HG03097 (cell line): ENCODE data around the gene NCDN.

Experiments
- ATAC-seq: cut with Tn5 transposase; IDR thresholded peaks from one replicate; pipeline ENCODE4 v1.9.1; 2021; ENCODE audit not compliant: unreplicated experiment, low FRiP score

The NCDN gene

GRCh38 chr1:35557611-35558373, at the start of gene NCDN:
NCDN (plus strand) TSS chr1:35557799; CDS start chr1:35558191, 392 bp downstream.
- ATAC-seq: peak; percentile 53

GRCh38 chr1:35507947-35508346, 49.7 kb upstream of the NCDN start:
- no peak for ATAC-seq

GRCh38 chr1:35509558-35509957, 48.0 kb upstream of the NCDN start:
- ATAC-seq: no peak

DNA sequence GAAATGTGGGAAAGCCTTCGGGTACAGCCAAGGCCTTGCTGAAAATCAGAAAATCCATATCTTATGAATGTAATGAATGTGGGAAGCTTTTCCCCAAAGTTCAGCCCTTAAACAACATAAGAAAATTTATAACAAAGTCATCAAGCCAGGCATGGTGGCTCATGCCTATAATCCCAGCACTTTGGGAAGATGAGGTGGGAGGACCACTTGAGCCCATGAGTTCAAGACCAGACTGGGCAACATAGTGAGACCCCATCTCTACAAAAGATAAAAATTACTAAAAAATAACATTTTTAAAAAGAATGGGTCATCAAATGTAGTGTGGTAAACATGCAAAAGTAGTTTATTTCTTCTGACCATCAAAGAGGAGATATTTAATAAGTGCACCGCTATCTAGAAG, 46.3 kb upstream of the NCDN start:
- no peak for ATAC-seq

GRCh38 chr1:35518183-35518582, 39.4 kb upstream of the NCDN start:
- no peak for ATAC-seq

DNA sequence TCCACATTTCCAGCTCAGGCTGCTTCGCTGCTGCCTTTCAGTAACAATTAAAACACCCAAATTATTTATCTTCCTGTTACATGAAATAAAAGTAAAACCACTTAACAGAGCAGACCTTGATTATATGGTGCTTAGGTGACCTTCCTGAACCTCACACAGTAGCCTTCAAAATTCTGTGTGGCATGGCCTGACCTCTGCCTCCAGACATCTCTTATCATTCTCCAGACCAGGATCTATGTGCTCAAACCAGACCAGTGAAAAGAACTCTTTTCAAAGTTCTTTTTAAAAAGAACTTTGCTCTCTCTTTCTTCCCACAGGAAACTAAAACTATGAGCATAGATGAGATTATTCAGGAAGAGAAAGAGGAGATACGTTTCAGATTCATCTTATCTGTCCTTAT, 38.2 kb upstream of the NCDN start:
- ATAC-seq: no peak

- no peak for ATAC-seq
Measured at GRCh38 chr1:35524106-35524505, 33.5 kb upstream of the NCDN start.

- no peak for ATAC-seq
Measured at GRCh38 chr1:35530168-35530567, 27.4 kb upstream of the NCDN start.

GRCh38 chr1:35530946-35531345, 26.7 kb upstream of the NCDN start:
- no peak for ATAC-seq

DNA sequence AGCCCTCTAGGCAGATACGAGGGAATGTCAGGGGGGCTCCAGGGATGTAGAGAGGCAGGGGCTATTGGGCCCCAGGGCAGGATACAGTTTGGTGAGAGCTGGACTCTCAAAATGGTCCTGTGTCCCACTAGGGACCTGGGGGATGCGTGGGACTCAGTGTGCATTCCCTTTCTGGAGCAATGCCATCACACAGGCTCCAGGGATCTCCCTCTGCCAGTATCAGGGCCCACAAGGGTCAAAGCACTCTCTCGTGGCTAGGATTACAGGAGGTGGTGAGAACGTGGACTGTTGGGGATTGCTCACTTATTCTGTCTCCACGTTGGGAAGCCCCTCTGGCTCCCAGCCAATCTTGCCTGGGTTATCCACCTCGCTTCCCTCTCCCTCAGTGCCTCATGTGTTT, 26.2 kb upstream of the NCDN start:
- no peak for ATAC-seq

DNA sequence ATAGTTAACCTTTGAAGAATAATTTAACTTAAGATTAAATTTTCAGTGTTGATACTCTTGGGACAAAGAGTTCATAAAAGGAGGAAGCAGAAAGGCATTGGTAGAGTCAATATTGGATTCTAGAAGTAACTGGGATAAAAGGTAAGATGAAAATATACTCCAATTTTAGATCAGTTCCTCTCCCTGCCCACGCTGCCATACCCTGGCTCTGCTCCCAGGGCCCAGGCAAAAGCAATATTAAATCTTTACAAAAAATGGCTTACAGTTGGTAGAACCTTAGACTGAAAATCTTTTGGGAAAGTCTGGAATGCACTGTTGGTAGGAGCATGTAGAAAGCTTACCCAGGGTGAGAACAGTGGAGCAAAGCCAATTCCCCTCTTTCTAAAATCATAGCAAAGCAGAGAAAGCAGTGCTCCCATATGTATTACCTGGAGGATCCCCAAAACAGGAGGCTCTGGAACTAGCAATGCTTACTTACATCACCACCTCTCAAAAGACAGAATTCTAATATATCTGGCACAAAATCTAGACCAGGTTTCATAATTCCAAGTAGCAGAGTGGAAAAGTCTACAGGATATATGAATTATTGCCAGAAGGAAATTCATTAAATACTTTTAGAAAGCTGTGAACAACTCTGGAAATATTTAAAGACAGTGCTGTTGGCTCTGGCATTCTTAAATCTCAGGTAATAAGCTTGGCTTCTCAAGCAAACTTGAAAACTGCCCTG, 24.9 kb upstream of the NCDN start:
- ATAC-seq: no peak

- ATAC-seq: no peak
Measured at GRCh38 chr1:35533586-35533985, 24.0 kb upstream of the NCDN start.

- ATAC-seq: no peak
Measured at GRCh38 chr1:35535243-35535642, 22.4 kb upstream of the NCDN start.

GRCh38 chr1:35536556-35537162, 20.9 kb upstream of the NCDN start:
- no peak for ATAC-seq

- ATAC-seq: no peak
Measured at GRCh38 chr1:35537806-35538205, 19.8 kb upstream of the NCDN start.

DNA sequence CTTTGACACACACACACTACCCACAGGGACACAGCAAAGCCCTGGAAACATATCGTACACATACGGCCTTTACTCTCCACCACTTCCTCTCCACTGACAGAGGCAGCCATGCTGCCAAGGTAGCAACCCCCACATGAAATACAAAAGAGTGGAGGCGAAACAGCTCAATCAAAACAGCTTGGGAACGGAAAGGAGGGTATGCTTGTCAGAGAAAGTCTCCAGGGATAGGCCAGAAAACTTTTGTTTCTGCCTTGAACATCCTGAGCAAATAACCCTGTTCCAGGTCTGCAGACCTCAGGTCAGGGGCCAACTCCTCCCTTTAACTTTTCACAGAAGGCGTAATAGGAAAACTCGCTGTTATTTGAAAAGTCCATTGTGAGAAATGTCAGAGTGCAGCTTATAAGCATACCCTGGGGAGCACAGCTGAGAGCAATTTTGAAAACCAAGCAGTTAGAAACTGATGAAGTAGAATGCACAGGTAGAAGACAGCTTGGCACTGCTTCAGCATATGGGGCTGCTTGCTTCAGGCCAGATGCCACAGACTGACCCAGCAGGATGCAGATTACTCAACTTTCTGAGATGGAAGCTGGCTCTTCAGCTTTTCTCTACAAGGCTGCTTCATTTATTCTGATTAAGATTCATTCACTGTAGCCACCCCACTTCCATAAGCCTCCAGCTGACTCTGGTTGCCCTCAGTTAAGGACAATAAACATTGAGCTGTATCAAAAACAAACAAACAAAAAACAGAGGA, 18.4 kb upstream of the NCDN start:
- no peak for ATAC-seq

DNA sequence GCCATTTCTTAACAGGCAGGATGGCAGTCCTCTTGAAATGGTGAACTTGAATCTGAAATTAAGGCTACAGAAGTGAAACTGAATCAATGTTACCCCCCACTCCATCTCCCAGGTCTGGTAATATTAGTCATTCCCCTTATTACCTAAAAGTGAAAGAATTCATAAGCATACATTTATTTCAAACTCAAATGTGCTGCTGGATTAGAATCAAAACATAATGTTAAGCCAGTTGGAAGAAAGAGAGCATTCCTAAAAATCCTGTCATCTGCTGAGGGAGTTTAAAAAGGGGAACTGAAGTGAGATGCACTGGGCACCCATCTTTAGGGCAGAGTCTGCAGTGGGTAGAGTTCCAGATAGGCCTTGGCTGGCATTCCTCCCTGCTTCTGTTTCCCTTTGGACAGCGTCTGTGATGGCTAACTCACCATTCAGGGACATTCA, 17.8 kb upstream of the NCDN start:
- ATAC-seq: no peak

- no peak for ATAC-seq
Measured at GRCh38 chr1:35544976-35545375, 12.6 kb upstream of the NCDN start.

DNA sequence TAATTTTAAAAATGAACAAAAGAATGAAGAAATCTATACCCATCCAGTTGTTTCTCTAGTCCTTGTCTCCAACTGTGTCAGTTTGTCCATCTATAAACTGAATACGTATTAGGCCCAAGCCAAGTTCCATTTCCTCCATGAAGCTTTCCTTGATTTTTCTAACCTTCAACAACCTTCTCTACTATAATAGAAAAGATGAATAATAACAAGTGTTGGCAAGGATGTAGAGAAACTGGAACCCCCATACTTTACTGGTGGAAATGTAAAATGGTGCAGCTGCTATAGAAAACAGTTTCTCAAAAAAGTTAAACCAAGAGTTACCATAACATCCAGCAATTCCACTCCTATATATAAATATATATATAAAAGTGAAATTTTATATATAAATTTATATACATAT, 11.0 kb upstream of the NCDN start:
- no peak for ATAC-seq

- ATAC-seq: no peak
Measured at GRCh38 chr1:35553851-35554250, 3.7 kb upstream of the NCDN start.
